HG03558 (cell line): ENCODE results near the gene CLIC4.

Source experiments
- ATAC-seq: cut with Tn5 transposase; IDR thresholded peaks from one replicate; pipeline ENCODE4 v1.9.1; 2021; ENCODE audit warnings: moderate number of reproducible peaks; ENCODE audit not compliant: unreplicated experiment; ENCODE audit errors: extremely low read depth

The CLIC4 gene

GRCh38 chr1:24853649-24854048 is 108.4 kb downstream of the CLIC4 start:
- no peak for ATAC-seq

- ATAC-seq: no peak
Measured at GRCh38 chr1:24855474-24855873, 110.2 kb downstream of the CLIC4 start.

GRCh38 chr1:24856787-24857506 is 111.7 kb downstream of the CLIC4 start:
- no peak for ATAC-seq

DNA sequence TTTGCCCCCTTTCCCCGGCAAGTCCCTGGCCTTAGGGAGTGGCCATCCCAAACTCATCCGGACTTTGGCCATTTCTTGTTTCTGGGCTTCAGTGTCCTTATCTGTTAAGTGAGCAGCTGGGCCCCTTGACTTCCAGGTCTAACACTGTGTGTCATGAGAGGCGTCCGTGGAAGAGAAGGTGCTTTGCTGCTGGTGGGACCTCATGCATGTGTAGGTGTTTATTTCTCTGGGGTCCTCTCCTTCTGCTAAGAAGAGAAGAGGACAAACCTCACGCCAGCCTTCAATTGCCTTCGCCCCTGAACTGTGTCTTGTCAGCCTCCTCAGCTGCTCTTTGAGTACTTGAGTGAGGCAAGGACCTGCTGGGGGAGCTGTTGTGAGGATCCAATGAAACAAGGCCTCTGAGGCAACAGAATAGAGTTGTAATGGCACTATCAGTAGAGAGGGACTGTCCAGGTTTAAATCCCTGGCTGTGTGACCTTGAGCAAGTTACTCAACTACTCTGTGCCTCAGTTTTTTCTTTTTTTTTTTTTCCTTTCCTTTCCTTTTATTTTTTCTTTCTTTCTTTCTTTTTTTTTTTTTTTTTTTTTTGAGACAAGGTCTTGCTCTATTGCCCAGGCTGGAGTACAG is 112.4 kb downstream of the CLIC4 start:
- no peak for ATAC-seq

GRCh38 chr1:24858277-24858676 is 113.0 kb downstream of the CLIC4 start:
- no peak for ATAC-seq

- no peak for ATAC-seq
Measured at GRCh38 chr1:24859063-24860010, 114.1 kb downstream of the CLIC4 start.

DNA sequence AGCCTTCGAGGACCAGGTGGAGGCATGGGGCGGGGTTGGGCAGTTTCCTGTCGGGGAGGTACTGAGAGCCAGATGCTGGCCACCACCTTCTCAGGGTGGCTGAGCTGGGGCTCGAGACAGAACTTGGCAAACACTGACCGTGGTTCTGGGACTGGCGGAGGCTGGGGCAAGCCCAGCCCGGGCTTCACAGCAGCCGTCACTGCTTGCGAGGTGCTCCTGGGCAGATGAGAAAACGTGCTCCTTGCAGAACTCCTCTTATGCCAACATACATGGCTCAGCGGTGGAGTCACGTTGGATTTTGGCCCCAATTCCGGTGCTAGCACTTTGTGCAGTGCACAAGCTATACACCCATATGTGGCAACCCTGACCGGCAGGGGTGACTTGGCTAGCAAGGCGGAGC is 115.6 kb downstream of the CLIC4 start:
- no peak for ATAC-seq

DNA sequence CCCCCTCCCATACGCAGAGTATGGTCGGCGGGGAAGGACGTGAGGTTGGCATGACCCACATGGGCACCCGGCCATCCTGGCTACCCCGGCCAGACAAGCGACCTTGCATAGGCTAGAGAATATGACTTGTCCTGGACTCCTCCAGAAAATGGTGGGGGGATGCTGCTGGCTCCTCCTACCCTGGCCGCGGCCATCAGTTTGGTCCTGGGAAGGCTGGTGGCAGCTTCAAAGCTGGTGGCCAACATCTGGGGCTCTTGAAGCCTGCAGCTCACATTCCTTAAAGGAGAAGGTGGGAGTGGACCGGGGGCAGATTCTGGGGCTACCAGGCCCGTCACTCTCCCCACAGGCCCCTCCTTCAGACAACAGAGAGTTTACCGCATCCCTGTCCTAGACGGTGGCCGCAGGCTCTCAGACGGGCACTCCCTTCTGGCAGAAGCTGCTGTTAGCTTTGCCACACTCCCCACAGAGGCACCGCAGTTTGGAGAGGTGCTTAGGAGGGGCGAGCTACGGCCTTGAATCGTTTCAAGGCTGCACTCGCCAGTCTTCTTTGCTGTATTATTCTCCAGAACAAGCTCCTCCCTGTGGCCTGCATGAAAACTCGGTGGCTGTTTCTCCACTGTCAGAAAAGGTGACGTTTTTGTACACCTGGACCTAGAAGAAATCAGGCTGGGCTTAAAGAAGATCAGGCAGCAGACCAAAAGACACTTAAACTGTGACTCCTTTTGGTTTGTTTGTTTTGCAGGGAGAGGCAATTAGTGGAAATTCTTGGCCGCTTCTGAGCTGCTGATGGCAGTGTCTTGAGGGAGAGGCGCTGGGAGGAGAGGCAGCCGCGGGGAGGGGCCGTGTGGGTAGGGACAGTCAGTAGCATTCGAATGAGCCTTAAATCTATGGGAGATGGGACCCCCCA is 116.8 kb downstream of the CLIC4 start:
- ATAC-seq: no peak

DNA sequence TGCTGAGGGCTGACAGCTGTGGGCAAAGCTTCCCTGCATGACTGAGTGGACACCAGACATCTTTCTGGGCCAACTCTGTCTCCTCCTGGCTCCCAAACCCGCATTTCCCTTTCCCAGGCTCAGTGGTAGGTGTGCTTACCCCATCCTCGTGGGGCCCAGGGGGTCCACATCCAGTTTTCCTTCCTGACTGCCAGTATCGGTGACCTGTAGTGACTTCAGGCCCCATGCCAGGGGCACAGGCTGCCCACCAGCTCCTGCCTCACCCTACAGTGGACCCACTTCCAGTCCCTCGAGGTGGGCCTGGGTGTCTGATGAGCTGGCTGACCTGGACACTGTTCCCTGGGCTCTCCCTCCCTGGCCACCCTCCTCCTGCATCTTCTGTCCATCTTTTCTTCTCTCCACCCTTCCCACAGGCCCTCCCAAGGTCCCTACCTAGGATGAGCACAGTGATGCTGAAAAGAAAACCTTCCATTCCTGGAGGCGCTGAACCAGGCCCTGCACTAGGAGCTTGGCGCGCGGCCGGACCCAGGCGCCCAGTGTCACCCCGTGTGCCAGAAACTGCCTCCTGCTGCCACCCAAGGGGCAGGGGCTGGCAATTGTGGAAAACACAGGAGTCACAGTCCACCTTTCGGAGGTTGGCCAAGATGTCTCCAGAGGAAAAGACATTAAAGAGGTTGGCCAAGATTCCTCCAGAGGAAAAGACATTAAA is 117.7 kb downstream of the CLIC4 start:
- no peak for ATAC-seq

DNA sequence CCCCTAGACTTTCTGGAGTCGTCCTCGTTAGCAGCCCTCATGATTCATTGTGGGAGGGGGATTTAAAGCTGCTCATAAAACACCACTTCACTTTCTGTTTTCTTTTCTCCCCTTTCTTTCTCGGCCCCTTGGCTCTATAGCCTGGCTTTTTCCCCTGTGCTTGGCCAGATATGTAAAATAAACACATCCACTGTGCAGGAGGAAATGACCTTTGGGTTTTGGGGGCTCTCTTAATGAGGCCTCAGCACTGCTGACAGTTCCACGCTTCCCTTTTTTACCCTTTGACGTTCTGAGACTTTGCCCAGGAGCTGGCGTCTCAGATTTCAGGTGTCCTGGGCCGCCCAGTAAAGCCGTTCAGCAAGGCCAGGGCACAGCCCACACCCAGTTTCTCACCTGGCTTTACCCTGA is 119.1 kb downstream of the CLIC4 start:
- no peak for ATAC-seq

GRCh38 chr1:24865168-24865567 is 119.9 kb downstream of the CLIC4 start:
- ATAC-seq: no peak

DNA sequence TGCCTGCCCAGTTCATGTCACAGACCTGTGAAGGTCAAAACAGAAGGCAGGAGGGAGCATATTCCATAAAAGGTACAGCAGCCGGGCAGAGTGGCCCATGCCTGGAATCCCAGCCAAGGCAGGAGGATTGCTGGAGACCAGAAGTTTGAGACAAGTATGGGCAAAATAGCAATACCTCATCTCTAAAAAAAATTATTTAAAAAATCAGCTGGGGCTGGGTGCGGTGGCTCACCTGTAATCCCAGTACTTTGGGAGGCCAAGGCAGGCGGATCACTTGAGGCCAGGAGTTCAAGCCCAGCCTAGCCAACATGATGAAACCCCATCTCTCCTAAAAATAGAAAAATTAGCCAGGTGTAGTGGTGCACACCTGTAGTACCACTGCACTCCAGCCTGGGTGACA is 120.3 kb downstream of the CLIC4 start:
- no peak for ATAC-seq

- no peak for ATAC-seq
Measured at GRCh38 chr1:24866211-24867083, 121.2 kb downstream of the CLIC4 start.

DNA sequence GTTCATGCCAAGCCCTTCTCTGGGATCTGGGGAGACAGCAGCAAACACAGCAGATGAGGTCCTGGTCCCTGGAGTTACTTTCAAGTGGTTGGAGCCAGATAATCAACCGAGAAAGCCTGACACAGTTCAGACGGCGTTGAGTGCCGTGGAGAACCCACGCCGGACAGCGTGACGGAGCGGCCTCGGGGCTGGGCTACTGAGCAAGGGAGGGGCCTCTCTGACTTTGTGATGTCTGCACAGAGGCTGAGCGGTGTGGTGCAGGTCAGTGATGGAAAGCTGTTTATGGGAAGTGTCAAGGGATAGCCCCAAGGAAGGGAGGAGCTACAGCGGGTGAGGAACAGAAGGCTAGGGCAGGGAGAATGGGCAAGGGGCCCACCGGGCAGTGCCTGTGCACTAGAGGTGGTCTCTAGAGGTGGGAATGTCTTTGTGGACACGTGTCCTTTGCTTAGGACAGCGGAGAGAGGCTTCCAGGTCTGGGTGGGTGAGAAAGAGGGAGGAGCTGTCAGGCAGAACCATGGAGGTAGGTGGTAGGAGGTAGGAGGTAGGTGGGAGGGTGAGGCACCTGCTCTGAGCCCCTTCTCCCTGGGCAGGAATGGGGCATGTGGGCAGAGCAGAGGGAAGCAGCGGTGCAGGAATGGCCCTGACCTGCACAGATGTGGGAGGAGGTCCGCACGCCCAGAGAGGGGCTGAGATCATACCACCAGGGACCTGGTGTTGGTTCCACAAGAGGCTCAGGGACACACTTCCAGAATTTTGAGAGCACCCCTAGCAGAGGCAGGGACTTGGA is 122.0 kb downstream of the CLIC4 start:
- no peak for ATAC-seq

GRCh38 chr1:24868016-24868875 is 123.0 kb downstream of the CLIC4 start:
- no peak for ATAC-seq

GRCh38 chr1:24870551-24871195 is 125.4 kb downstream of the CLIC4 start:
- ATAC-seq: no peak
